RWPE2 (cell line): ENCODE measurements around the gene TMEM131.

Experiments used
- ATAC-seq: fragments of 200-7000 bp; cut with Tn5 transposase; 3 replicates; pipeline ENCODE4 v1.9.1; 2021; ENCODE audit warnings: low read depth
- DNase-seq: peaks from one replicate; pipeline ENCODE4 v3.0.0-alpha.2; 2020; ENCODE audit warnings: low spot score
- H3K27ac ChIP-seq: fragments of 450-650 bp; 2 replicates; pipeline ENCODE4 v1.5.1; 2017; ENCODE audit warnings: mild to moderate bottlenecking; ENCODE audit not compliant: poor library complexity, severe bottlenecking
- H3K27me3 ChIP-seq: fragments of 250-450 bp; sonication (Bioruptor Pico); 2 replicates; pipeline ENCODE4 v1.5.1; 2021; ENCODE audit warnings: mild to moderate bottlenecking, moderate library complexity; ENCODE audit not compliant: insufficient read depth, poor library complexity, severe bottlenecking
- H3K36me3 ChIP-seq: fragments of 250-450 bp; sonication (Bioruptor Pico); 2 replicates; pipeline ENCODE4 v1.5.1; 2020; ENCODE audit warnings: low read depth, mild to moderate bottlenecking, moderate library complexity
- H3K4me1 ChIP-seq: fragments of 250-450 bp; sonication (Bioruptor Pico); 2 replicates; pipeline ENCODE4 v1.5.1; 2021; ENCODE audit warnings: mild to moderate bottlenecking, moderate library complexity; ENCODE audit not compliant: insufficient read depth, poor library complexity, severe bottlenecking
- H3K4me3 ChIP-seq: fragments of 250-450 bp; sonication (Bioruptor Pico); 2 replicates; pipeline ENCODE4 v1.5.1; 2021; ENCODE audit warnings: mild to moderate bottlenecking, moderate library complexity; ENCODE audit not compliant: severe bottlenecking
- H3K9me3 ChIP-seq: fragments of 250-450 bp; sonication (Bioruptor Pico); 2 replicates; pipeline ENCODE4 v1.5.1; 2021; ENCODE audit warnings: mild to moderate bottlenecking, moderate library complexity; ENCODE audit not compliant: severe bottlenecking
- TF ChIP-seq, protein P1 (sequence below): fragments of 450-650 bp; IDR thresholded peaks from one replicate; pipeline ENCODE4 v1.5.1; 2017; ENCODE audit warnings: mild to moderate bottlenecking, moderate library complexity; ENCODE audit not compliant: poor library complexity, severe bottlenecking

Gene TMEM131

GRCh38 chr2:97732436-97733340, 263.1 kb downstream of the TMEM131 start:
- Histone ChIP-seq H3K27me3 (no peaks in the 10 kb centered on the region), H3K27ac (no peak overlapping the region), H3K4me3 (no peak overlapping the region), H3K9me3 (peaks cover 6% of the 10 kb centered on the region), H3K36me3 (no peaks in the 10 kb centered on the region), H3K4me1 (peaks cover 4% of the 10 kb centered on the region)
- TF ChIP-seq, protein P1, sequence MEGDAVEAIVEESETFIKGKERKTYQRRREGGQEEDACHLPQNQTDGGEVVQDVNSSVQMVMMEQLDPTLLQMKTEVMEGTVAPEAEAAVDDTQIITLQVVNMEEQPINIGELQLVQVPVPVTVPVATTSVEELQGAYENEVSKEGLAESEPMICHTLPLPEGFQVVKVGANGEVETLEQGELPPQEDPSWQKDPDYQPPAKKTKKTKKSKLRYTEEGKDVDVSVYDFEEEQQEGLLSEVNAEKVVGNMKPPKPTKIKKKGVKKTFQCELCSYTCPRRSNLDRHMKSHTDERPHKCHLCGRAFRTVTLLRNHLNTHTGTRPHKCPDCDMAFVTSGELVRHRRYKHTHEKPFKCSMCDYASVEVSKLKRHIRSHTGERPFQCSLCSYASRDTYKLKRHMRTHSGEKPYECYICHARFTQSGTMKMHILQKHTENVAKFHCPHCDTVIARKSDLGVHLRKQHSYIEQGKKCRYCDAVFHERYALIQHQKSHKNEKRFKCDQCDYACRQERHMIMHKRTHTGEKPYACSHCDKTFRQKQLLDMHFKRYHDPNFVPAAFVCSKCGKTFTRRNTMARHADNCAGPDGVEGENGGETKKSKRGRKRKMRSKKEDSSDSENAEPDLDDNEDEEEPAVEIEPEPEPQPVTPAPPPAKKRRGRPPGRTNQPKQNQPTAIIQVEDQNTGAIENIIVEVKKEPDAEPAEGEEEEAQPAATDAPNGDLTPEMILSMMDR: no peak
- no peak for ATAC-seq
- peak; percentile 44 for DNase-seq

- Histone ChIP-seq H3K4me3 (no peak overlapping the region), H3K36me3 (no peaks in the 10 kb centered on the region), H3K4me1 (peaks cover 4% of the 10 kb centered on the region), H3K9me3 (peaks cover 6% of the 10 kb centered on the region), H3K27ac (no peak overlapping the region), H3K27me3 (no peaks in the 10 kb centered on the region)
- no peak for ATAC-seq
- peak; percentile 19 for DNase-seq
- TF ChIP-seq, protein P1: no peak
Measured at GRCh38 chr2:97731274-97732020, 264.3 kb downstream of the TMEM131 start.

DNA sequence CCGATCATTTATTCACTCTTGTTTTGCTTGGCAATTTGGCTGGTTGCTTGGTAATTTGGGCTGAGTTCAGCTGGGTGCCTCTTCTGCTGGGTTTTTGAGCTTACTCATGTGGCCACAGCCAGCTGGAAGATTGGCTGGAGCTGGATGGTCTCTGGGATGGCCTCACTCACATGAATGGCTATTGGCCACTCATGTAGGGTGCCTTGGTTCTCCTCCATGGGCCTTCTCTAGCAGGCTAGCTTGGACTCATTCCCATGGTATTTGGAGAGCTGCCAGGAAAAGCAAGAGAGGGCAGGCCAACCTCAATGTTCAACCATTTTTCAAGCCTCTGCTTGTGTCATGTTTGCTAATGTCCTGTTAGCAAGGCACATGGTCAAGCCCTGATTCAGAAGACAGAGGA, 265.5 kb downstream of the TMEM131 start:
- Histone ChIP-seq H3K27ac (no peak overlapping the region), H3K9me3 (peaks cover 6% of the 10 kb centered on the region), H3K36me3 (no peaks in the 10 kb centered on the region), H3K27me3 (no peaks in the 10 kb centered on the region), H3K4me3 (no peak overlapping the region), H3K4me1 (peaks cover 4% of the 10 kb centered on the region)
- peak; percentile 29 for DNase-seq
- ATAC-seq: peak; percentile 34; the same call in 2 of the 3 replicates
- TF ChIP-seq, protein P1: no peak

DNA sequence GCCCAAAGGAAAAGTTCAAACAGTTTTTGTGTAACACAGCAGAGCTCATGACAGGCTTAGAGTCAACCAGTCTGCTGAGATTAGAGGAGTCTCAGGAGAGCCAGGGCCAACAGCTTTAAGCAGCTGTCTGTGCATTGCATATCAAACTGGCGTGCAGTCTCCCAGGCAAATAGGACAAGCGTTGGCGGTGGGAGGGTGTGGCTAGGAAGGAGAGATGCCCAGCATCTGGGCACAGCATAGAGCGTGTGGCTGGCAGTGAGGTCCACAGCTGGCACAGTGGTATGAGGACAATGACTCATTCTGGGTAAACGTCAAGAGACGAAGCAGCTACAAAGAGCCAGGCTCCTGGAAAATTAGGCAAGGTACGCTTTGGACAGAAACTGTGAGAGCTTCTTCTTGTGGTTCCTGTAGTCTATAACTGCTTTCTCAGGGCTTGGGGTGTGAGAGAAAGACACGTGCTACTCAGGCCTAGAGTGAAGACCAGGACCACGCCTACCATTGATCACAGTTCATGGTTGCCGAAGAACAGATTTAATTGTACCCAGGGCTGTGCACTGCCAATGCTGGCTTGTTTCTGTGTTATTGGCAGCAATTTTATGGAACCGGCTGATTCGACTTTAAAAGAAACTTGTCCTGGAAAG, 267.5 kb downstream of the TMEM131 start:
- Histone ChIP-seq H3K36me3 (no peaks in the 10 kb centered on the region), H3K9me3 (peaks cover 6% of the 10 kb centered on the region), H3K4me3 (no peak overlapping the region), H3K27ac (no peak overlapping the region), H3K27me3 (peaks cover 11% of the 10 kb centered on the region), H3K4me1 (peaks cover 4% of the 10 kb centered on the region)
- TF ChIP-seq, protein P1: no peak
- ATAC-seq: peak; percentile 85
- DNase-seq: peak; percentile 63
